HepG2 (cell line): ENCODE measurements around the gene ZKSCAN1. TPM values are rescaled to one million over a fixed set of nuclear protein-coding genes. Genes with fewer than 3 reads are reported as not detected.

Experiments
- ATAC-seq: fragments of 200-7000 bp; cut with Tn5 transposase; 3 replicates; pipeline ENCODE4 v1.9.1; 2020; ENCODE audit warnings: mild to moderate bottlenecking, moderate library complexity
- BruUV-seq: library from RNA; stranded (reverse); fragments of 400-500 nt; replicated peaks from 2 replicates; lab custom pipeline; 2021; lab: Mats Ljungman, UMichigan
- CTCF ChIA-PET: fragments of 300-600 bp; formaldehyde crosslinking; extraction: SDS; loops from one replicate; lab custom pipeline; 2021; ENCODE audit warnings: low total read pairs, inconsistent platforms, low intra/inter-chr PET ratio; lab: Yijun Ruan, JAX
- POLR2A ChIA-PET: fragments of 350-600 bp; sonication (Branson Sonifier 250); formaldehyde crosslinking; loops from one replicate; lab custom pipeline; 2020; ENCODE audit warnings: antibody characterized with exemption, inconsistent platforms; lab: Yijun Ruan, JAX
- DNase-seq: peaks from one replicate; pipeline ENCODE4 v3.0.0-alpha.2; 2015; ENCODE audit warnings: low spot score
- FAIRE-seq: peaks from 3 replicates; lab custom pipeline; 2011; peaks lifted over from hg19 to GRCh38; lab: Jason Lieb, UNC
- H2AFZ ChIP-seq: one replicate; pipeline ENCODE4 v1.6.1; 2011; ENCODE audit warnings: low read length, inconsistent platforms
- H3K27ac ChIP-seq: fragments of 300-600 bp; 3 replicates; pipeline ENCODE4 v1.8.0; 2011; ENCODE audit warnings: mixed run types, mild to moderate bottlenecking, mixed read lengths, low read length, inconsistent platforms; ENCODE audit not compliant: insufficient read depth; ENCODE audit errors: extremely low read length
- H3K27me3 ChIP-seq, 2 experiments: fragments of 200-600 bp in 1 of 2; 2 replicates in 1 of 2; 3 replicates in 1 of 2; pipeline versions ENCODE4 v1.6.0 to v1.8.0; 2011; ENCODE audit warnings: low read length in 2 of 2, mild to moderate bottlenecking in 2 of 2, moderate library complexity in 2 of 2, inconsistent platforms in 1 of 2; ENCODE audit not compliant: insufficient read depth in 2 of 2, control insufficient read depth in 1 of 2
- H3K36me3 ChIP-seq, 2 experiments: fragments of 200-600 bp in 1 of 2; replicated peaks in 1 of 2; 2 replicates in 1 of 2; 3 replicates in 1 of 2; pipeline versions ENCODE4 v1.5.1 to v1.8.0; 2011; ENCODE audit warnings: low read length in 2 of 2, inconsistent platforms in 1 of 2; ENCODE audit not compliant: insufficient read depth in 2 of 2, control insufficient read depth in 1 of 2
- H3K4me1 ChIP-seq: 2 replicates; pipeline ENCODE4 v1.5.1; 2012; ENCODE audit warnings: low read length, inconsistent platforms; ENCODE audit not compliant: insufficient read depth
- H3K4me2 ChIP-seq: 2 replicates; pipeline ENCODE4 v1.6.0; 2011; ENCODE audit warnings: low read depth, low read length, inconsistent platforms
- H3K4me3 ChIP-seq, 3 experiments: fragments of 200-600 bp in 1 of 3; sonication (generic), shearing (Covaris generic) in 1 of 3; replicated peaks in 1 of 3; 2 replicates each; pipeline ENCODE4 v1.5.1; 2011 to 2016; ENCODE audit warnings: low read length in 3 of 3, inconsistent platforms in 2 of 3, low read depth in 2 of 3, mild to moderate bottlenecking in 2 of 3, control low read depth in 1 of 3, mixed read lengths in 1 of 3; ENCODE audit not compliant: insufficient read depth in 1 of 3
- H3K79me2 ChIP-seq: one replicate; pipeline ENCODE4 v1.6.1; 2011; ENCODE audit warnings: low read length, inconsistent platforms; ENCODE audit not compliant: insufficient read depth
- H3K9ac ChIP-seq: 2 replicates; pipeline ENCODE4 v1.6.0; 2011; ENCODE audit warnings: mild to moderate bottlenecking, low read depth, low read length, inconsistent platforms; ENCODE audit not compliant: insufficient read depth
- H3K9me3 ChIP-seq: 2 replicates; pipeline ENCODE4 v1.5.1; 2012; ENCODE audit warnings: mild to moderate bottlenecking, low read length
- H4K20me1 ChIP-seq: 2 replicates; pipeline ENCODE4 v1.6.0; 2011; ENCODE audit warnings: inconsistent platforms, mild to moderate bottlenecking, low read length, moderate library complexity; ENCODE audit not compliant: insufficient read depth
- ATF7-NPFF ChIP-seq: sonication (generic); formaldehyde crosslinking; IDR thresholded peaks from 2 replicates; pipeline ENCODE4 v1.8.1; 2023; ENCODE audit warnings: mild to moderate bottlenecking, low read depth, missing genetic modification reagents, moderate library complexity
- ATRX ChIP-seq: sonication (generic); formaldehyde crosslinking; IDR thresholded peaks from 2 replicates; pipeline ENCODE4 v1.4.0; 2020; ENCODE audit warnings: missing genetic modification reagents, borderline replicate concordance
- CHCHD3 ChIP-seq: sonication (generic); formaldehyde crosslinking; IDR thresholded peaks from 2 replicates; pipeline ENCODE4 v1.8.0; 2022; ENCODE audit warnings: mild to moderate bottlenecking, missing genetic modification reagents, moderate library complexity
- PPARG ChIP-seq: conservative IDR thresholded peaks from 2 replicates; pipeline ENCODE4 v1.6.1; 2016; ENCODE audit warnings: missing biosample characterization, missing genetic modification reagents
- ZBTB21 ChIP-seq: sonication (generic); formaldehyde crosslinking; IDR thresholded peaks from 2 replicates; pipeline ENCODE4 v1.4.0; 2020; ENCODE audit warnings: missing genetic modification reagents
- ZFY ChIP-seq: sonication (generic); formaldehyde crosslinking; IDR thresholded peaks from 2 replicates; pipeline ENCODE4 v1.4.0; 2020; ENCODE audit warnings: missing genetic modification reagents
- ZNF605 ChIP-seq: sonication (generic); formaldehyde crosslinking; IDR thresholded peaks from 2 replicates; pipeline ENCODE4 v1.8.0; 2022; ENCODE audit warnings: mild to moderate bottlenecking, missing genetic modification reagents
- ZNF724P ChIP-seq: sonication (generic); formaldehyde crosslinking; IDR thresholded peaks from 2 replicates; pipeline ENCODE4 v1.8.0; 2022; ENCODE audit warnings: missing genetic modification reagents, borderline replicate concordance
- ZNF737 ChIP-seq: sonication (generic); formaldehyde crosslinking; IDR thresholded peaks from 2 replicates; pipeline ENCODE4 v1.5.0; 2020; ENCODE audit warnings: missing genetic modification reagents, mild to moderate bottlenecking, borderline replicate concordance
- whole genome bisulfite sequencing: methylation state at CpG from one replicate; pipeline ENCODE4 v1.1.6; 2017; ENCODE audit warnings: low lambda C conversion rate; 5-methylcytosine and 5-hydroxymethylcytosine counted together
- in situ Hi-C: cut with HindIII; loops from 2 replicates; pipeline ENCODE4 v1.10.0; 2017; ENCODE audit warnings: low pct_unique_long_range_greater_than_20kb; ENCODE audit not compliant: extremely low pct_ligation_motif_present
- intact Hi-C: fragments of 100-400 bp; cut with micrococcal nuclease; formaldehyde crosslinking; loops from one replicate; pipeline ENCODE4 v1.10.0; 2022; ENCODE audit not compliant: unreplicated experiment
- polyA plus RNA-seq, 8 experiments: library from polyadenylated mRNA; depleted of rRNA in 3 of 8; stranded (reverse) in 7 of 8; unstranded in 1 of 8; fragments of >200 nt; fragmentation: Illumina TruSeq in 4 of 8; extraction: Trizol in 4 of 8; gene quantifications; 2 replicates each; pipeline versions ENCODE4 v1.2.1 to v1.2.3, GENCODE V29; 2011 to 2016; ENCODE audit warnings: low read depth in 4 of 8, missing spikeins in 1 of 8, mixed read lengths in 1 of 8; ENCODE audit not compliant: insufficient read depth in 1 of 8
- total RNA-seq, 5 experiments: library from RNA; depleted of rRNA; stranded (reverse); fragments of >200 nt; fragmentation: Illumina TruSeq; extraction: Trizol; gene quantifications; 2 replicates each; pipeline ENCODE4 v1.2.3, GENCODE V29; 2016; ENCODE audit warnings: low read depth in 1 of 5
- TF ChIP-seq, protein P1 (sequence below): fragments of 450-650 bp; IDR thresholded peaks from 2 replicates; pipeline ENCODE4 v1.6.1; 2016
- TF ChIP-seq, protein P2 (sequence below): sonication (generic); formaldehyde crosslinking; IDR thresholded peaks from 2 replicates; pipeline ENCODE4 v1.4.0; 2020; ENCODE audit warnings: missing genetic modification reagents
- TF ChIP-seq, protein P3 (sequence below): sonication (generic); formaldehyde crosslinking; IDR thresholded peaks from 2 replicates; pipeline ENCODE4 v1.4.0; 2020; ENCODE audit warnings: mild to moderate bottlenecking, missing genetic modification reagents
- TF ChIP-seq, protein P4 (sequence below): sonication (generic); formaldehyde crosslinking; IDR thresholded peaks from 2 replicates; pipeline ENCODE4 v1.4.0; 2020; ENCODE audit warnings: mild to moderate bottlenecking, low read depth, missing genetic modification reagents
- TF ChIP-seq, protein P5 (sequence below): fragments of 450-650 bp; IDR thresholded peaks from 2 replicates; pipeline ENCODE4 v1.6.1; 2017; ENCODE audit warnings: mild to moderate bottlenecking

ZKSCAN1 gene
- total and polyA plus RNA-seq, 2 of the 13 experiments (the other 11 are each of a cell fraction or from before 2014, with no cell fraction given): 46.4 to 60.6 TPM

DNA sequence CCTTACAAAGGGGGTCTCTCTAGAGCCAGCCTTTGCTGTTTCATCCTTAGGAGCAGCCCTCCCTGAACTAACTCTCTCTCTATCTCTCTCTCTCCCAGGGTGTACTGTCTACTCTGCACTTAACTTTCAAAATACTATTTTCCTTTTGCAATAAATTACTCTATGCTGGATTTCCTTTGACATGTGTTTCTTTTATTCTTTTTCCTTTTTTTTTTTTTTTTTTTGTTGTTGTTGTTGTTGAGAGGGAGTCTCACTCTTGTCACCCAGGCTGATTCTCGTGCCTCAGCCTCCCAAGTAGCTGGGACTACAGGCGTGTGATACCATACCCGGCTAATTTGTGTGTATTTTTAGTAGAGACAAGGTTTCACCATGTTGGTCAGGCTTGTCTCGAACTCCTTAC lies 67.6 kb downstream of the ZKSCAN1 start:
- POLR2A ChIA-PET: interaction anchor here (0.6 to 2.1 kb wide), 6 partner anchors 13 to 107 kb away, joined by 3 to 8 read pairs (median 4); partner anchors contain the start of genes AP4M1, AZGP1 and MCM7
- TF ChIP-seq, protein P1, sequence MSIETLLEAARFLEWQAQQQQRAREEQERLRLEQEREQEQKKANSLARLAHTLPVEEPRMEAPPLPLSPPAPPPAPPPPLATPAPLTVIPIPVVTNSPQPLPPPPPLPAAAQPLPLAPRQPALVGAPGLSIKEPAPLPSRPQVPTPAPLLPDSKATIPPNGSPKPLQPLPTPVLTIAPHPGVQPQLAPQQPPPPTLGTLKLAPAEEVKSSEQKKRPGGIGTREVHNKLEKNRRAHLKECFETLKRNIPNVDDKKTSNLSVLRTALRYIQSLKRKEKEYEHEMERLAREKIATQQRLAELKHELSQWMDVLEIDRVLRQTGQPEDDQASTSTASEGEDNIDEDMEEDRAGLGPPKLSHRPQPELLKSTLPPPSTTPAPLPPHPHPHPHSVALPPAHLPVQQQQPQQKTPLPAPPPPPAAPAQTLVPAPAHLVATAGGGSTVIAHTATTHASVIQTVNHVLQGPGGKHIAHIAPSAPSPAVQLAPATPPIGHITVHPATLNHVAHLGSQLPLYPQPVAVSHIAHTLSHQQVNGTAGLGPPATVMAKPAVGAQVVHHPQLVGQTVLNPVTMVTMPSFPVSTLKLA: no peak
- TF ChIP-seq ZNF737: no peak
- no peak for TF ChIP-seq ATF7-NPFF (CRISPR knock-in tag)
- no peak for TF ChIP-seq ATRX (CRISPR knock-in tag)
- TF ChIP-seq, protein P2, sequence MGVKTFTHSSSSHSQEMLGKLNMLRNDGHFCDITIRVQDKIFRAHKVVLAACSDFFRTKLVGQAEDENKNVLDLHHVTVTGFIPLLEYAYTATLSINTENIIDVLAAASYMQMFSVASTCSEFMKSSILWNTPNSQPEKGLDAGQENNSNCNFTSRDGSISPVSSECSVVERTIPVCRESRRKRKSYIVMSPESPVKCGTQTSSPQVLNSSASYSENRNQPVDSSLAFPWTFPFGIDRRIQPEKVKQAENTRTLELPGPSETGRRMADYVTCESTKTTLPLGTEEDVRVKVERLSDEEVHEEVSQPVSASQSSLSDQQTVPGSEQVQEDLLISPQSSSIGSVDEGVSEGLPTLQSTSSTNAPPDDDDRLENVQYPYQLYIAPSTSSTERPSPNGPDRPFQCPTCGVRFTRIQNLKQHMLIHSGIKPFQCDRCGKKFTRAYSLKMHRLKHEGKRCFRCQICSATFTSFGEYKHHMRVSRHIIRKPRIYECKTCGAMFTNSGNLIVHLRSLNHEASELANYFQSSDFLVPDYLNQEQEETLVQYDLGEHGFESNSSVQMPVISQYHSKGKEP (CRISPR knock-in tag): no peak
- no peak for TF ChIP-seq ZBTB21
- TF ChIP-seq, protein P3, sequence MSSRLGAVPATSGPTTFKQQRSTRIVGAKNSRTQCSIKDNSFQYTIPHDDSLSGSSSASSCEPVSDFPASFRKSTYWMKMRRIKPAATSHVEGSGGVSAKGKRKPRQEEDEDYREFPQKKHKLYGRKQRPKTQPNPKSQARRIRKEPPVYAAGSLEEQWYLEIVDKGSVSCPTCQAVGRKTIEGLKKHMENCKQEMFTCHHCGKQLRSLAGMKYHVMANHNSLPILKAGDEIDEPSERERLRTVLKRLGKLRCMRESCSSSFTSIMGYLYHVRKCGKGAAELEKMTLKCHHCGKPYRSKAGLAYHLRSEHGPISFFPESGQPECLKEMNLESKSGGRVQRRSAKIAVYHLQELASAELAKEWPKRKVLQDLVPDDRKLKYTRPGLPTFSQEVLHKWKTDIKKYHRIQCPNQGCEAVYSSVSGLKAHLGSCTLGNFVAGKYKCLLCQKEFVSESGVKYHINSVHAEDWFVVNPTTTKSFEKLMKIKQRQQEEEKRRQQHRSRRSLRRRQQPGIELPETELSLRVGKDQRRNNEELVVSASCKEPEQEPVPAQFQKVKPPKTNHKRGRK: no peak
- TF ChIP-seq ZNF724P: no peak
- TF ChIP-seq ZFY (CRISPR knock-in tag): no peak
- no peak for TF ChIP-seq ZNF605 (CRISPR knock-in tag)
- TF ChIP-seq, protein P4, sequence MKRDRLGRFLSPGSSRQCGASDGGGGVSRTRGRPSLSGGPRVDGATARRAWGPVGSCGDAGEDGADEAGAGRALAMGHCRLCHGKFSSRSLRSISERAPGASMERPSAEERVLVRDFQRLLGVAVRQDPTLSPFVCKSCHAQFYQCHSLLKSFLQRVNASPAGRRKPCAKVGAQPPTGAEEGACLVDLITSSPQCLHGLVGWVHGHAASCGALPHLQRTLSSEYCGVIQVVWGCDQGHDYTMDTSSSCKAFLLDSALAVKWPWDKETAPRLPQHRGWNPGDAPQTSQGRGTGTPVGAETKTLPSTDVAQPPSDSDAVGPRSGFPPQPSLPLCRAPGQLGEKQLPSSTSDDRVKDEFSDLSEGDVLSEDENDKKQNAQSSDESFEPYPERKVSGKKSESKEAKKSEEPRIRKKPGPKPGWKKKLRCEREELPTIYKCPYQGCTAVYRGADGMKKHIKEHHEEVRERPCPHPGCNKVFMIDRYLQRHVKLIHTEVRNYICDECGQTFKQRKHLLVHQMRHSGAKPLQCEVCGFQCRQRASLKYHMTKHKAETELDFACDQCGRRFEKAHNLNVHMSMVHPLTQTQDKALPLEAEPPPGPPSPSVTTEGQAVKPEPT (CRISPR knock-in tag): no peak
- TF ChIP-seq, protein P5, sequence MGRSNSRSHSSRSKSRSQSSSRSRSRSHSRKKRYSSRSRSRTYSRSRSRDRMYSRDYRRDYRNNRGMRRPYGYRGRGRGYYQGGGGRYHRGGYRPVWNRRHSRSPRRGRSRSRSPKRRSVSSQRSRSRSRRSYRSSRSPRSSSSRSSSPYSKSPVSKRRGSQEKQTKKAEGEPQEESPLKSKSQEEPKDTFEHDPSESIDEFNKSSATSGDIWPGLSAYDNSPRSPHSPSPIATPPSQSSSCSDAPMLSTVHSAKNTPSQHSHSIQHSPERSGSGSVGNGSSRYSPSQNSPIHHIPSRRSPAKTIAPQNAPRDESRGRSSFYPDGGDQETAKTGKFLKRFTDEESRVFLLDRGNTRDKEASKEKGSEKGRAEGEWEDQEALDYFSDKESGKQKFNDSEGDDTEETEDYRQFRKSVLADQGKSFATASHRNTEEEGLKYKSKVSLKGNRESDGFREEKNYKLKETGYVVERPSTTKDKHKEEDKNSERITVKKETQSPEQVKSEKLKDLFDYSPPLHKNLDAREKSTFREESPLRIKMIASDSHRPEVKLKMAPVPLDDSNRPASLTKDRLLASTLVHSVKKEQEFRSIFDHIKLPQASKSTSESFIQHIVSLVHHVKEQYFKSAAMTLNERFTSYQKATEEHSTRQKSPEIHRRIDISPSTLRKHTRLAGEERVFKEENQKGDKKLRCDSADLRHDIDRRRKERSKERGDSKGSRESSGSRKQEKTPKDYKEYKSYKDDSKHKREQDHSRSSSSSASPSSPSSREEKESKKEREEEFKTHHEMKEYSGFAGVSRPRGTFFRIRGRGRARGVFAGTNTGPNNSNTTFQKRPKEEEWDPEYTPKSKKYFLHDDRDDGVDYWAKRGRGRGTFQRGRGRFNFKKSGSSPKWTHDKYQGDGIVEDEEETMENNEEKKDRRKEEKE: no peak
- TF ChIP-seq CHCHD3: no peak
- TF ChIP-seq PPARG (CRISPR knock-in tag): no peak
- Histone ChIP-seq H4K20me1 (peaks cover 17% of the 10 kb centered on the region), H3K27me3 (no peaks in the 10 kb centered on the region; a peak in 1 of 5 replicates), H3K9ac (peak overlapping the region; percentile 24; the same call in 1 of the 2 replicates), H3K4me2 (peak overlapping the region; percentile 65), H3K9me3 (no peaks in the 10 kb centered on the region), H3K36me3 (peaks cover 0 to 5% of the 10 kb centered on the region in 2 experiments; a peak in 3 of 5 replicates), H3K27ac (peak overlapping the region; percentile 68), H2AFZ (no peak overlapping the region), H3K4me1 (peaks cover 32% of the 10 kb centered on the region), H3K4me3 (no peak overlapping the region), H3K79me2 (peaks cover 36% of the 10 kb centered on the region)
- CTCF ChIA-PET: no interaction called here
- intact Hi-C loops: loop anchor here (5.0 kb wide), 1 partner anchor 44 kb away; the partner anchor contains the start of gene MBLAC1
- ATAC-seq (no peak), FAIRE-seq (no peak), DNase-seq (no peak)
- 56% methylated on average over 4 of the region's 4 CpGs for WGBS
- in situ Hi-C loops: no loop called here
- BruUV-seq: no TSS peak
